ENCODE results near the gene TMEM18.

DNA sequence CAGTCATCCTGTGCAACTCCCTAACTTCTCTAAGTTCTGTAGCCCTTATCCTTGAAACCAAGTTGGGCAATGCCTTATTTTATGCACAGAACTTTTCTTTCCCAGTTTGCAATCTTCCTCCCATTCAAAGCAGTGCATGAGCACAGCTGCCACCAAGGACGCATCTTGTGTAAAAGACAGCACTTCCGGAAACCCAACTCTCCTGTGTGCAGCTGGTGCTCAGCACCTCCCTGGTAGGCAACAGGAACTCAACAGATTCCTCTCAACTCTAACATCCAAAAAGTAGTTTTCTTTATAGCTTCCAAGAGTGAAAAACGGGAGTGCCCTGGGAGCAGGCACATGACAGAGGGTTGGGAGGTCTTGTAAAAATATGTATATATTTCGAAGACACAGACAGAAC, 2.2 kb downstream of the TMEM18 start:
- TF ChIP-seq TRIM28 (IDR thresholded peaks at IDR 0.05; ENCODE audit: borderline replicate concordance, low read length) (no peak), ZNF24 (tag by site-specific recombination; IDR thresholded peaks at IDR 0.05) (no peak), CTCF (tag by site-specific recombination; IDR thresholded peaks at IDR 0.05) (no peak), ZNF707 (tag by site-specific recombination; IDR thresholded peaks at IDR 0.05) (no peak), ZBTB26 (tag by site-specific recombination; optimal IDR thresholded peaks at IDR 0.05) (no peak)

Measured in HEK293 (cell line).